GM10248 (cell line): ENCODE measurements around the gene CHST9.
"Not testable (repeated sequence)": the region's sequence is repeated elsewhere in the genome, so short reads cannot be mapped to it uniquely, and the experiment has no call there.

Experiments used
- CTCF ChIA-PET: fragments of 300-600 bp; sonication (Branson Sonifier 250); formaldehyde crosslinking; extraction: SDS; loops from one replicate; lab custom pipeline; 2021; ENCODE audit warnings: antibody characterized with exemption; lab: Yijun Ruan, JAX
- POLR2A ChIA-PET: fragments of 350-650 bp; sonication (Branson Sonifier 250); formaldehyde crosslinking; extraction: SDS; loops from one replicate; lab custom pipeline; 2020; ENCODE audit warnings: antibody characterized with exemption; lab: Yijun Ruan, JAX
- DNase-seq: peaks from one replicate; pipeline ENCODE4 v3.0.0; 2012; ENCODE audit errors: extremely low spot score
- TF ChIP-seq, protein P1 (sequence below): IDR thresholded peaks from 2 replicates; pipeline ENCODE4 v1.5.1; 2012; ENCODE audit warnings: mild to moderate bottlenecking, low read depth; ENCODE audit errors: extremely low read depth, missing control alignments, control extremely low read depth

Gene CHST9, protein sequence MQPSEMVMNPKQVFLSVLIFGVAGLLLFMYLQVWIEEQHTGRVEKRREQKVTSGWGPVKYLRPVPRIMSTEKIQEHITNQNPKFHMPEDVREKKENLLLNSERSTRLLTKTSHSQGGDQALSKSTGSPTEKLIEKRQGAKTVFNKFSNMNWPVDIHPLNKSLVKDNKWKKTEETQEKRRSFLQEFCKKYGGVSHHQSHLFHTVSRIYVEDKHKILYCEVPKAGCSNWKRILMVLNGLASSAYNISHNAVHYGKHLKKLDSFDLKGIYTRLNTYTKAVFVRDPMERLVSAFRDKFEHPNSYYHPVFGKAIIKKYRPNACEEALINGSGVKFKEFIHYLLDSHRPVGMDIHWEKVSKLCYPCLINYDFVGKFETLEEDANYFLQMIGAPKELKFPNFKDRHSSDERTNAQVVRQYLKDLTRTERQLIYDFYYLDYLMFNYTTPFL

GRCh38 chr18:27185025-27185763 is at the start of gene CHST9:
TSS of gene CHST9 (minus strand) at chr18:27185308. CDS start at chr18:27142809, 42,499 bp downstream.
- POLR2A ChIA-PET: no interaction called here
- TF ChIP-seq, protein P1, sequence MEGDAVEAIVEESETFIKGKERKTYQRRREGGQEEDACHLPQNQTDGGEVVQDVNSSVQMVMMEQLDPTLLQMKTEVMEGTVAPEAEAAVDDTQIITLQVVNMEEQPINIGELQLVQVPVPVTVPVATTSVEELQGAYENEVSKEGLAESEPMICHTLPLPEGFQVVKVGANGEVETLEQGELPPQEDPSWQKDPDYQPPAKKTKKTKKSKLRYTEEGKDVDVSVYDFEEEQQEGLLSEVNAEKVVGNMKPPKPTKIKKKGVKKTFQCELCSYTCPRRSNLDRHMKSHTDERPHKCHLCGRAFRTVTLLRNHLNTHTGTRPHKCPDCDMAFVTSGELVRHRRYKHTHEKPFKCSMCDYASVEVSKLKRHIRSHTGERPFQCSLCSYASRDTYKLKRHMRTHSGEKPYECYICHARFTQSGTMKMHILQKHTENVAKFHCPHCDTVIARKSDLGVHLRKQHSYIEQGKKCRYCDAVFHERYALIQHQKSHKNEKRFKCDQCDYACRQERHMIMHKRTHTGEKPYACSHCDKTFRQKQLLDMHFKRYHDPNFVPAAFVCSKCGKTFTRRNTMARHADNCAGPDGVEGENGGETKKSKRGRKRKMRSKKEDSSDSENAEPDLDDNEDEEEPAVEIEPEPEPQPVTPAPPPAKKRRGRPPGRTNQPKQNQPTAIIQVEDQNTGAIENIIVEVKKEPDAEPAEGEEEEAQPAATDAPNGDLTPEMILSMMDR: no peak
- no peak for DNase-seq
- CTCF ChIA-PET: no interaction called here

DNA sequence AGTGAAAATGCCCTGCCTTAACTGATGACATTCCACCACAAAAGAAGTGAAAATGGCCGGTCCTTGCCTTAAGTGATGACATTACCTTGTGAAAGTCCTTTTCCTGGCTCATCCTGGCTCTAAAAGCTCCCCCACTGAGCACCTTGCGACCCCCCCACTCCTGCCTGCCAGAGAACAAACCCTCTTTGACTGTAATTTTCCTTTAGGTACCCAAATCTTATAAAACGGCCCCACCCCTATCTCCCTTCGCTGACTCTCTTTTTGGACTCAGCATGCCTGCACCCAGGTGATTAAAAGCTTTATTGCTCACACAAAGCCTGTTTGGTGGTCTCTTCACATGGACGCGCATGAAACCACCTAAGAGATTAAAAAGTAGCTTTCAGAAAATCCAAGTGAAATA is 47.2 kb upstream of the CHST9 start:
- CTCF ChIA-PET, DNase-seq, POLR2A ChIA-PET: not testable (repeated sequence)

- CTCF ChIA-PET, DNase-seq, POLR2A ChIA-PET: not testable (repeated sequence)
These were observed 46.6 kb upstream of the CHST9 start for GRCh38 chr18:27231671-27232070.

GRCh38 chr18:27231221-27231620 is 46.1 kb upstream of the CHST9 start:
- CTCF ChIA-PET, DNase-seq, POLR2A ChIA-PET: not testable (repeated sequence)

GRCh38 chr18:27227721-27228120 is 42.6 kb upstream of the CHST9 start:
- CTCF ChIA-PET: no interaction called here
- POLR2A ChIA-PET: no interaction called here
- no peak for DNase-seq
- TF ChIP-seq, protein P1: no peak

DNA sequence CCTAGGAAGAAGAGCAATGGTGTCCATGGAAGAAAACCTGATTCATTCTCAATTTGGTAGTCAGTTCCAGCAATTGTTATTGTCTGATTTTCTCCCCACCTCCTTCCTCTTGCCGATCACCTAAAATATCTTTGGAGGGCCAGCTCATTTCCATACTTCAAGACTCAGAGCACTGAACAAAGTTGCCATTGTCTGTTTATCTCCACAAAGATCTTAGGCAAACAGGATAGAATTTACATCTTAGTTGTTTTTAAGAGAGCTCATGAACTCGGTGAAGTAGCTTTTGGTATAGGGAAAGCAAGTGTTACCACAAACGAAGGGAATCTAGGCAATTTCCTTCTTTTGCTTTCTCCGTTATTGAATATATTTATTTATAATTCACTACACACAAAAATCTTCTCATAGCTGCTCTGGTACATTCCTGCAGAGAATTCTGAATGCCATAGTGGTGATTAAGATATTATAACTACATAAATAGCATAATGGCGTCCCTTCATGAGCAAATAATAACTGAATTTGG is 41.5 kb upstream of the CHST9 start:
- no peak for DNase-seq
- TF ChIP-seq, protein P1: no peak
- POLR2A ChIA-PET: no interaction called here
- CTCF ChIA-PET: no interaction called here

GRCh38 chr18:27225947-27226481 is 40.9 kb upstream of the CHST9 start:
- TF ChIP-seq, protein P1: no peak
- CTCF ChIA-PET: no interaction called here
- no peak for DNase-seq
- POLR2A ChIA-PET: no interaction called here
